ENCODE measurements around the gene SLF1.

GRCh38 chr5:94645053-94645452 is 26.6 kb downstream of the SLF1 start:
- TF ChIP-seq, protein P1, sequence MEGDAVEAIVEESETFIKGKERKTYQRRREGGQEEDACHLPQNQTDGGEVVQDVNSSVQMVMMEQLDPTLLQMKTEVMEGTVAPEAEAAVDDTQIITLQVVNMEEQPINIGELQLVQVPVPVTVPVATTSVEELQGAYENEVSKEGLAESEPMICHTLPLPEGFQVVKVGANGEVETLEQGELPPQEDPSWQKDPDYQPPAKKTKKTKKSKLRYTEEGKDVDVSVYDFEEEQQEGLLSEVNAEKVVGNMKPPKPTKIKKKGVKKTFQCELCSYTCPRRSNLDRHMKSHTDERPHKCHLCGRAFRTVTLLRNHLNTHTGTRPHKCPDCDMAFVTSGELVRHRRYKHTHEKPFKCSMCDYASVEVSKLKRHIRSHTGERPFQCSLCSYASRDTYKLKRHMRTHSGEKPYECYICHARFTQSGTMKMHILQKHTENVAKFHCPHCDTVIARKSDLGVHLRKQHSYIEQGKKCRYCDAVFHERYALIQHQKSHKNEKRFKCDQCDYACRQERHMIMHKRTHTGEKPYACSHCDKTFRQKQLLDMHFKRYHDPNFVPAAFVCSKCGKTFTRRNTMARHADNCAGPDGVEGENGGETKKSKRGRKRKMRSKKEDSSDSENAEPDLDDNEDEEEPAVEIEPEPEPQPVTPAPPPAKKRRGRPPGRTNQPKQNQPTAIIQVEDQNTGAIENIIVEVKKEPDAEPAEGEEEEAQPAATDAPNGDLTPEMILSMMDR (IDR thresholded peaks at IDR 0.05) = no peak
- TF ChIP-seq EZH2 (IDR thresholded peaks at IDR 0.05) = no peak
